Nephron progenitor cell (in vitro differentiated cells): ENCODE data around the gene GSTM5.
"Not testable (repeated sequence)": the region's sequence is repeated elsewhere in the genome, so short reads cannot be mapped to it uniquely, and the experiment has no call there.

Experiments
- DNase-seq: peaks from one replicate; pipeline ENCODE4 v3.0.0; 2021
- H3K27ac Mint-ChIP-seq: 2 replicates; pipeline ENCODE4 v1.8.0; 2021; ENCODE audit warnings: mild to moderate bottlenecking, moderate library complexity, mixed read lengths
- H3K27me3 Mint-ChIP-seq: 2 replicates; pipeline ENCODE4 v1.8.0; 2021; ENCODE audit warnings: mild to moderate bottlenecking, low read depth, mixed read lengths; ENCODE audit not compliant: poor library complexity
- H3K36me3 Mint-ChIP-seq: 2 replicates; pipeline ENCODE4 v1.8.0; 2021; ENCODE audit warnings: low read depth, mixed read lengths
- H3K4me1 Mint-ChIP-seq: 2 replicates; pipeline ENCODE4 v1.8.0; 2021; ENCODE audit warnings: mixed read lengths
- H3K4me3 Mint-ChIP-seq: 2 replicates; pipeline ENCODE4 v1.8.0; 2021; ENCODE audit warnings: mild to moderate bottlenecking, moderate library complexity, mixed read lengths
- H3K9me3 Mint-ChIP-seq: 2 replicates; pipeline ENCODE4 v1.8.0; 2021; ENCODE audit warnings: mild to moderate bottlenecking, moderate library complexity, mixed read lengths
- CTCF ChIP-seq: fragments of 200-600 bp; sonication (generic); IDR thresholded peaks from 2 replicates; pipeline ENCODE4 v1.5.0; 2021; ENCODE audit warnings: antibody characterized with exemption

GSTM5 gene

GRCh38 chr1:109739738-109740614 lies 27.9 kb downstream of the GSTM5 start:
- peaks cover 17% of the 10 kb centered on the region for H3K4me1 Mint-ChIP-seq
- TF ChIP-seq CTCF, result no peak
- peak overlapping the region; percentile 84 for H3K4me3 Mint-ChIP-seq
- H3K27me3 Mint-ChIP-seq, result peaks cover 41% of the 10 kb centered on the region
- no peak overlapping the region for H3K27ac Mint-ChIP-seq
- H3K36me3 Mint-ChIP-seq, result peaks cover 29% of the 10 kb centered on the region
- peak; percentile 92 for DNase-seq
- peaks cover 2% of the 10 kb centered on the region for H3K9me3 Mint-ChIP-seq

- Mint-ChIP-seq H3K27me3 (peaks cover 41% of the 10 kb centered on the region), H3K27ac (no peak within 1 kb of the TSS), H3K4me1 (peaks cover 17% of the 10 kb centered on the region), H3K4me3 (peak within 1 kb of the TSS; percentile 84), H3K9me3 (peaks cover 8% of the 10 kb centered on the region), H3K36me3 (peaks cover 23% of the 10 kb centered on the region)
- no peak for DNase-seq
- no peak for TF ChIP-seq CTCF
These were observed 28.7 kb downstream of the GSTM5 start, which contains the start of gene GSTM3 for GRCh38 chr1:109740615-109741373. Gene GSTM3 (minus strand): TSS chr1:109741038. CDS start chr1:109740287, 751 bp downstream.

GRCh38 chr1:109748311-109748710 lies 36.3 kb downstream of the GSTM5 start:
- not testable (repeated sequence) for DNase-seq, H3K36me3 Mint-ChIP-seq, H3K4me3 Mint-ChIP-seq, H3K4me1 Mint-ChIP-seq, H3K27ac Mint-ChIP-seq
- Mint-ChIP-seq H3K9me3 (peaks cover 40% of the 10 kb centered on the region), H3K27me3 (peaks cover 32% of the 10 kb centered on the region)

- Mint-ChIP-seq H3K36me3 (peaks cover 4% of the 10 kb centered on the region), H3K27ac (no peak overlapping the region), H3K4me1 (no peaks in the 10 kb centered on the region), H3K4me3 (no peak overlapping the region), H3K9me3 (peaks cover 40% of the 10 kb centered on the region), H3K27me3 (peaks cover 32% of the 10 kb centered on the region)
- DNase-seq, result no peak
- no peak for TF ChIP-seq CTCF
These were observed 37.2 kb downstream of the GSTM5 start for GRCh38 chr1:109749221-109749620.

- Mint-ChIP-seq H3K27ac (no peak overlapping the region), H3K27me3 (peaks cover 27% of the 10 kb centered on the region), H3K36me3 (peaks cover 4% of the 10 kb centered on the region)
These were observed 38.3 kb downstream of the GSTM5 start for GRCh38 chr1:109750241-109750882.

More at GRCh38 chr1:109750241-109750882, 38.3 kb downstream of the GSTM5 start:
- no peak for DNase-seq
- Mint-ChIP-seq H3K4me1 (no peaks in the 10 kb centered on the region), H3K9me3 (peaks cover 34% of the 10 kb centered on the region), H3K4me3 (no peak overlapping the region)
- no peak for TF ChIP-seq CTCF
